Epidermal melanocyte (primary cell): ENCODE measurements around the gene CPTP.

Experiments
- DNase-seq: peaks from one replicate; pipeline ENCODE4 v3.0.0; 2011; ENCODE audit warnings: low spot score; ENCODE audit not compliant: insufficient read length

CPTP gene

GRCh38 chr1:1334835-1335234 is 10.2 kb downstream of the CPTP start:
- DNase-seq: no peak

- DNase-seq: no peak
These were observed 10.7 kb downstream of the CPTP start for GRCh38 chr1:1335283-1335682.

- no peak for DNase-seq
These were observed 11.2 kb downstream of the CPTP start for GRCh38 chr1:1335792-1336248.

- no peak for DNase-seq
These were observed 11.8 kb downstream of the CPTP start for GRCh38 chr1:1336446-1336845.

- no peak for DNase-seq
These were observed 12.6 kb downstream of the CPTP start for GRCh38 chr1:1336931-1337792.

GRCh38 chr1:1337793-1338147 is 13.2 kb downstream of the CPTP start:
- no peak for DNase-seq

GRCh38 chr1:1338278-1338677 is 13.7 kb downstream of the CPTP start:
- DNase-seq: no peak

GRCh38 chr1:1340185-1340584 is 15.6 kb downstream of the CPTP start:
- no peak for DNase-seq

- DNase-seq: no peak
These were observed 16.4 kb downstream of the CPTP start for GRCh38 chr1:1340791-1341548.

- DNase-seq: no peak
These were observed 17.0 kb downstream of the CPTP start for GRCh38 chr1:1341549-1342021.

GRCh38 chr1:1342061-1342562 is 17.5 kb downstream of the CPTP start:
- DNase-seq: no peak

- no peak for DNase-seq
These were observed 18.0 kb downstream of the CPTP start for GRCh38 chr1:1342584-1343115.

- DNase-seq: no peak
These were observed 19.3 kb downstream of the CPTP start for GRCh38 chr1:1343811-1344421.

- no peak for DNase-seq
These were observed 20.2 kb downstream of the CPTP start for GRCh38 chr1:1344655-1345361.

- no peak for DNase-seq
These were observed 20.8 kb downstream of the CPTP start for GRCh38 chr1:1345384-1345783.

- DNase-seq: no peak
These were observed 21.4 kb downstream of the CPTP start for GRCh38 chr1:1345860-1346500.

GRCh38 chr1:1346501-1346890 is 21.9 kb downstream of the CPTP start:
- DNase-seq: no peak

GRCh38 chr1:1347026-1347595 is 22.5 kb downstream of the CPTP start:
- no peak for DNase-seq

- no peak for DNase-seq
These were observed 23.2 kb downstream of the CPTP start for GRCh38 chr1:1347663-1348419.
